HCT116 (cell line): ENCODE measurements around the gene TMEM134. TPM values are rescaled to one million over a fixed set of nuclear protein-coding genes. Genes with fewer than 3 reads are reported as not detected.

ENCODE experiments used
- ATAC-seq: fragments of 200-7000 bp; cut with Tn5 transposase; 2 replicates; pipeline ENCODE4 v1.9.1; 2020; ENCODE audit warnings: mild to moderate bottlenecking, moderate library complexity
- BruUV-seq: library from RNA; stranded (reverse); fragments of 400-500 nt; replicated peaks from 2 replicates; lab custom pipeline; 2021; lab: Mats Ljungman, UMichigan
- CTCF ChIA-PET: fragments of 300-600 bp; sonication (Branson Sonifier 250); formaldehyde crosslinking; loops from one replicate; lab custom pipeline; 2021; ENCODE audit warnings: antibody characterized with exemption; lab: Charles Lee
- POLR2A ChIA-PET: fragments of 300-600, 350-600 bp; sonication (Branson Sonifier 250); formaldehyde crosslinking; loops from one replicate; lab custom pipeline; 2021; ENCODE audit warnings: antibody characterized with exemption; lab: Charles Lee
- RAD21 ChIA-PET, 2 experiments: fragments of 300-600 bp; sonication (Branson Sonifier 250); formaldehyde crosslinking; loops; one replicate each; lab custom pipeline; 2023; ENCODE audit warnings: low total read pairs in 2 of 2; ENCODE audit not compliant: uncharacterized antibody in 2 of 2, unreplicated experiment in 2 of 2, low non-redundant PET in 1 of 2; lab: Charles Lee
- DNase-seq: peaks from one replicate; pipeline ENCODE4 v3.0.0-alpha.2; 2010; ENCODE audit warnings: low read depth, low spot score
- H2AFZ ChIP-seq: fragments of 200-600 bp; shearing (Covaris generic), sonication (generic); 2 replicates; pipeline ENCODE4 v1.6.1; 2017; ENCODE audit warnings: low read depth, mixed run types, mixed read lengths, antibody characterized with exemption, low read length; ENCODE audit not compliant: poor library complexity, severe bottlenecking
- H3K27ac ChIP-seq: 2 replicates; pipeline ENCODE4 v1.5.1; 2012; ENCODE audit warnings: low read depth, low read length
- H3K27me3 ChIP-seq: fragments of 200-600 bp; sonication (generic); 2 replicates; pipeline ENCODE4 v1.6.1; 2016; ENCODE audit warnings: mixed run types, low read length, mixed read lengths; ENCODE audit not compliant: insufficient read depth
- H3K36me3 ChIP-seq, 2 experiments: fragments of 200-500 bp in 1 of 2; fragments of 200-600 bp in 1 of 2; sonication (Bioruptor generic) in 1 of 2; sonication (generic) in 1 of 2; 2 replicates each; pipeline versions ENCODE4 v1.5.1 to v1.6.1; 2014 to 2016; ENCODE audit warnings: low read length in 2 of 2, inconsistent platforms in 1 of 2, mixed read lengths in 1 of 2, mixed run types in 1 of 2; ENCODE audit not compliant: insufficient read depth in 2 of 2, control insufficient read depth in 1 of 2
- H3K4me1 ChIP-seq, 2 experiments: fragments of 200-600 bp in 1 of 2; sonication (generic) in 1 of 2; 2 replicates each; pipeline versions ENCODE4 v1.5.1 to v1.6.1; 2012 to 2017; ENCODE audit warnings: low read length in 2 of 2, inconsistent platforms in 1 of 2, mild to moderate bottlenecking in 1 of 2, mixed read lengths in 1 of 2, mixed run types in 1 of 2, moderate library complexity in 1 of 2; ENCODE audit not compliant: insufficient read depth in 2 of 2, control insufficient read depth in 1 of 2
- H3K4me2 ChIP-seq: fragments of 200-600 bp; sonication (generic); 2 replicates; pipeline ENCODE4 v1.6.1; 2017; ENCODE audit warnings: mixed run types, low read length, mixed read lengths
- H3K4me3 ChIP-seq, 2 experiments: fragments of 200-600 bp in 1 of 2; sonication (generic) in 1 of 2; replicated peaks in 1 of 2; 2 replicates each; pipeline ENCODE4 v1.5.1; 2011 to 2016; ENCODE audit warnings: low read length in 2 of 2, control low read depth in 1 of 2, low read depth in 1 of 2, mild to moderate bottlenecking in 1 of 2, mixed read lengths in 1 of 2, mixed run types in 1 of 2
- H3K79me2 ChIP-seq: fragments of 200-600 bp; sonication (generic); 2 replicates; pipeline ENCODE4 v1.6.1; 2017; ENCODE audit warnings: mild to moderate bottlenecking, mixed run types, low read length, moderate library complexity, mixed read lengths; ENCODE audit not compliant: insufficient read depth
- H3K9ac ChIP-seq: fragments of 200-600 bp; sonication (generic); 2 replicates; pipeline ENCODE4 v1.6.1; 2016; ENCODE audit warnings: low read length, mixed read lengths
- H3K9me2 ChIP-seq: fragments of 200-600 bp; sonication (generic), shearing (Covaris generic); 2 replicates; pipeline ENCODE4 v1.6.1; 2017; ENCODE audit warnings: mixed run types, mild to moderate bottlenecking, moderate library complexity; ENCODE audit not compliant: insufficient read depth
- H3K9me3 ChIP-seq, 2 experiments: fragments of 200-500 bp in 1 of 2; fragments of 200-600 bp in 1 of 2; sonication (Bioruptor generic) in 1 of 2; sonication (generic) in 1 of 2; 2 replicates each; pipeline ENCODE4 v1.6.1; 2014 to 2017; ENCODE audit warnings: low read length in 2 of 2, mixed read lengths in 2 of 2, inconsistent platforms in 1 of 2, low read depth in 1 of 2, mild to moderate bottlenecking in 1 of 2, mixed run types in 1 of 2, moderate library complexity in 1 of 2; ENCODE audit not compliant: control insufficient read depth in 1 of 2, insufficient read depth in 1 of 2
- H4K20me1 ChIP-seq: fragments of 200-600 bp; sonication (generic), shearing (Covaris generic); 2 replicates; pipeline ENCODE4 v1.6.1; 2017; ENCODE audit warnings: mixed run types, mild to moderate bottlenecking, moderate library complexity; ENCODE audit not compliant: insufficient read depth
- CEBPB ChIP-seq: IDR thresholded peaks from 2 replicates; pipeline ENCODE4 v1.6.1; 2012; ENCODE audit warnings: low read depth
- CTCF ChIP-seq, 3 experiments: fragments of 200-600 bp in 1 of 3; sonication (generic) in 1 of 3; IDR thresholded peaks in 2 of 3; conservative IDR thresholded peaks in 1 of 3; 2 replicates each; pipeline ENCODE4 v1.5.1; 2012 to 2017; ENCODE audit warnings: low read depth in 2 of 3, low read length in 2 of 3, antibody characterized with exemption in 1 of 3, borderline replicate concordance in 1 of 3, control low read depth in 1 of 3, mild to moderate bottlenecking in 1 of 3, mixed read lengths in 1 of 3, mixed run types in 1 of 3, moderate library complexity in 1 of 3; ENCODE audit not compliant: insufficient read depth in 1 of 3
- EGR1 ChIP-seq: IDR thresholded peaks from 2 replicates; pipeline ENCODE4 v1.6.1; 2012; ENCODE audit warnings: low read depth
- ELF1 ChIP-seq: IDR thresholded peaks from 2 replicates; pipeline ENCODE4 v1.6.1; 2012; ENCODE audit warnings: low read depth, borderline replicate concordance
- EZH2 ChIP-seq: fragments of 200-600 bp; sonication (generic); IDR thresholded peaks from 2 replicates; pipeline ENCODE4 v1.6.1; 2017; ENCODE audit warnings: antibody characterized with exemption, mixed run types
- EZH2phosphoT487 ChIP-seq: fragments of 200-600 bp; IDR thresholded peaks from 2 replicates; pipeline ENCODE4 v1.6.1; 2018; ENCODE audit warnings: antibody characterized with exemption, borderline replicate concordance
- JUND ChIP-seq: IDR thresholded peaks from 2 replicates; pipeline ENCODE4 v1.6.1; 2012
- MAX ChIP-seq: IDR thresholded peaks from 2 replicates; pipeline ENCODE4 v1.6.1; 2012
- POLR2A ChIP-seq: IDR thresholded peaks from 2 replicates; pipeline ENCODE4 v1.7.0; 2011; ENCODE audit warnings: borderline replicate concordance; ENCODE audit not compliant: insufficient read depth, insufficient read length; ENCODE audit errors: extremely low read depth
- POLR2AphosphoS5 ChIP-seq: IDR thresholded peaks from 2 replicates; pipeline ENCODE4 v1.6.1; 2011; ENCODE audit warnings: mild to moderate bottlenecking, low read depth, low read length, moderate library complexity
- TCF7L2 ChIP-seq: IDR thresholded peaks from 2 replicates; pipeline ENCODE4 v1.7.0; 2011; ENCODE audit warnings: borderline replicate concordance, inconsistent platforms; ENCODE audit not compliant: insufficient read depth, insufficient read length; ENCODE audit errors: extremely low read depth
- YY1 ChIP-seq: IDR thresholded peaks from 2 replicates; pipeline ENCODE4 v1.6.1; 2011; ENCODE audit warnings: low read length, low read depth, moderate library complexity, mild to moderate bottlenecking; ENCODE audit not compliant: insufficient replicate concordance; ENCODE audit errors: extremely low read depth
- ZFX ChIP-seq: fragments of 450-650 bp; IDR thresholded peaks from 2 replicates; pipeline ENCODE4 v1.6.1; 2017
- intact Hi-C: fragments of 100-400 bp; cut with micrococcal nuclease; formaldehyde crosslinking; loops from 2 replicates; pipeline ENCODE4 v1.10.0; 2022
- total RNA-seq: library from RNA; stranded (reverse); gene quantifications from one replicate; pipeline ENCODE4 v1.2.1, GENCODE V29; 2021; ENCODE audit not compliant: unreplicated experiment

Gene TMEM134
- total RNA-seq, 1 experiment from 2014 or later = 44.2 TPM

- TF ChIP-seq TCF7L2 (no peak), ZFX (no peak)
These were observed 17.4 kb downstream of the TMEM134 start (continued) for GRCh38 chr11:67451658-67451976.

DNA sequence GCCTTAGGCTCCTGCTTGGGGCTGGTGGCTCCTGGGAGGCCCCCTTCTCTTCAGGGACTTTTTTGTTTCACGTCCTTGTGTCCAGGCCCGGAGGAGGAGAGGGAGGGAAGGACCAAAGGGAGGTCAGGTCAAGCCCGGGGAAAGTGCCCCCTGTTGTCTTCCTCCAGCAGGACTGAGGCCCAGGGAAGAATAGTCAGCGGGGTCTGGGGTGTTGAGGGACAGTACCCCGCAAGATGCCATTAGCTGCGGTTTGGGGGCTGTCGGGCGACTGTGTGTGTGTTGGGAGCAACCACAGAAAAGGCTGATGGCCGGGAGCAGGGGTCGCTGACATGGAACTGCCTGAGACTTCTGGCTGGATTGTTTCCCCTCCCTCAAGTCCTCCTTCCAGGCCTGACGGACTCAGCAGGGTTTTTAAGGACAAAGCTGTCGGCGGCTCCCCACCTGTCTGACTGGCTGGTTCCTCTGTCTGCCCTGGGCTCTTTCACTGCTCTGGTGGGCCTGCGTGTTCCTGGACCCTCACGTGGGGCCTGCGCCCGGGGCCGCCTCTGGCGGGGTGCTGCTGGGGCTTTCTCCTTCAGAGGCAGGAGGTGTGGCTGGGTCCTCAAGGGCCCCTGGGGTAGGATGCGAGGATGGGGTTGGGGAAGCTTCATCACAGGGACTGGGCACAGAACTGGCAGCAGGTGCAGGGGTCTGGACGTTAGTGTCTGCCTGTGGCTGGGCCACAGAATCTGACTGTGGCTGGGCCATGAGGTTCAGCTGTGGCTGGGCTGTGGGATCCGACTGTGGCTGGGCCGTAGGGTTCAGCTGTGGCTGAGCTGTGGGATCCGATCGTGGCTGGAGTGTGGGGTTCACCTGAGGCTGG lies 18.0 kb downstream of the TMEM134 start:
- POLR2A ChIA-PET = interaction anchor here (1.2 kb wide), 1 partner anchor 18 kb away, joined by 3 read pairs; the partner anchor contains the start of gene TMEM134
- TF ChIP-seq JUND (no peak), YY1 (no peak), POLR2AphosphoS5 (no peak)
- Histone ChIP-seq H3K27me3 (no peaks in the 10 kb centered on the region), H3K27ac (no peak overlapping the region; the same call in 1 of the 2 replicates), H3K4me2 (no peak overlapping the region), H3K9me2 (no peaks in the 10 kb centered on the region), H3K36me3 (no peaks in the 10 kb centered on the region), H3K9ac (no peak overlapping the region), H3K9me3 (no peaks in the 10 kb centered on the region), H4K20me1 (no peaks in the 10 kb centered on the region), H3K4me1 (no peaks in the 10 kb centered on the region), H3K79me2 (no peaks in the 10 kb centered on the region), H2AFZ (no peak overlapping the region), H3K4me3 (no peak overlapping the region)
- BruUV-seq = no TSS peak
- RAD21 ChIA-PET = no interaction called here
- intact Hi-C loops = no loop called here
- DNase-seq (no peak), ATAC-seq (no peak)
- CTCF ChIA-PET = no interaction called here

GRCh38 chr11:67449116-67449844 lies 19.8 kb downstream of the TMEM134 start:
- Histone ChIP-seq H3K4me2 (no peak overlapping the region), H3K4me3 (no peak overlapping the region), H3K27ac (no peak overlapping the region), H3K9me2 (no peaks in the 10 kb centered on the region), H3K4me1 (peaks cover 0 to 1% of the 10 kb centered on the region in 2 experiments; a peak in 1 of 4 replicates), H3K79me2 (no peaks in the 10 kb centered on the region), H3K27me3 (no peaks in the 10 kb centered on the region), H3K9ac (no peak overlapping the region), H3K9me3 (no peaks in the 10 kb centered on the region), H2AFZ (no peak overlapping the region), H4K20me1 (no peaks in the 10 kb centered on the region), H3K36me3 (no peaks in the 10 kb centered on the region)
- DNase-seq (no peak), ATAC-seq (no peak)
- intact Hi-C loops = no loop called here
- BruUV-seq = no TSS peak
- POLR2A ChIA-PET = interaction anchor here (1.5 kb wide), 1 partner anchor 12 kb away, joined by 4 read pairs; no protein-coding TSS in a partner anchor
- CTCF ChIA-PET = no interaction called here
- no peak for TF ChIP-seq POLR2A
- TF ChIP-seq TCF7L2 = no peak
- TF ChIP-seq POLR2AphosphoS5 = no peak
- no peak for TF ChIP-seq EZH2
- TF ChIP-seq CEBPB = no peak
- TF ChIP-seq ELF1 = no peak
- TF ChIP-seq MAX = no peak
- no peak for TF ChIP-seq EGR1
- TF ChIP-seq EZH2phosphoT487 = no peak
- TF ChIP-seq CTCF (IDR thresholded peaks at IDR 0.05 in 2 of 3, conservative IDR thresholded peaks at IDR 0.05 in 1 of 3; ENCODE audit: borderline replicate concordance in 1 of 3, insufficient read depth in 1 of 3, low read depth in 2 of 3, low read length in 2 of 3) = no peak
- no peak for TF ChIP-seq YY1
- RAD21 ChIA-PET = no interaction called here
